ENCODE measurements around the gene HPCA.

GRCh38 chr1:32926562-32926961, 40.3 kb downstream of the HPCA start:
- TF ChIP-seq CTCF (conservative IDR thresholded peaks at IDR 0.05 in 1 of 2, IDR thresholded peaks at IDR 0.05 in 1 of 2; ENCODE audit: low read depth in 1 of 2, low read length in 2 of 2) (no peak), EZH2 (IDR thresholded peaks at IDR 0.05; ENCODE audit: low read length, missing control alignments) (no peak)
